Liver (tissue), 9 donors: ENCODE data around the gene MAN2C1. TPM values are rescaled to one million over a fixed set of nuclear protein-coding genes. Genes with fewer than 3 reads are reported as not detected.

Experiments
- DNase-seq: peaks from one replicate; pipeline ENCODE4 v3.0.0-alpha.2; 2017; ENCODE audit warnings: low spot score
- H3K27ac ChIP-seq, 2 donors: one replicate each; pipeline ENCODE4 v1.7.0; 2013; ENCODE audit warnings: inconsistent platforms in 2 of 2, low read length in 2 of 2, control low read depth in 1 of 2, low read depth in 1 of 2, mild to moderate bottlenecking in 1 of 2
- H3K27me3 ChIP-seq, 4 donors: one replicate each; pipeline versions ENCODE4 v1.6.1 to v1.7.0; 2013; ENCODE audit warnings: low read length in 3 of 4, inconsistent platforms in 1 of 4, mild to moderate bottlenecking in 1 of 4, moderate library complexity in 1 of 4; ENCODE audit not compliant: control insufficient read depth in 4 of 4, insufficient read depth in 4 of 4
- H3K36me3 ChIP-seq, 4 donors: one replicate each; pipeline versions ENCODE4 v1.6.1 to v1.7.0; 2013; ENCODE audit warnings: low read length in 3 of 4, mild to moderate bottlenecking in 3 of 4, low read depth in 1 of 4, moderate library complexity in 1 of 4; ENCODE audit not compliant: control insufficient read depth in 4 of 4, insufficient read depth in 3 of 4
- H3K4me1 ChIP-seq, 4 donors: one replicate each; pipeline versions ENCODE4 v1.6.1 to v1.7.0; 2013; ENCODE audit warnings: low read length in 3 of 4, mild to moderate bottlenecking in 3 of 4, moderate library complexity in 1 of 4; ENCODE audit not compliant: control insufficient read depth in 4 of 4, insufficient read depth in 4 of 4
- H3K4me3 ChIP-seq, 3 donors: one replicate each; pipeline versions ENCODE4 v1.6.1 to v1.7.0; 2013; ENCODE audit warnings: low read length in 3 of 3, control low read depth in 1 of 3, low read depth in 1 of 3, mild to moderate bottlenecking in 1 of 3
- H3K9ac ChIP-seq, 2 donors: one replicate each; pipeline ENCODE4 v1.7.0; 2013; ENCODE audit warnings: low read length in 2 of 2, mild to moderate bottlenecking in 2 of 2, moderate library complexity in 2 of 2, control low read depth in 1 of 2, low read depth in 1 of 2
- H3K9me3 ChIP-seq, 4 donors: one replicate each; pipeline versions ENCODE4 v1.6.1 to v1.7.0; 2013; ENCODE audit warnings: low read length in 3 of 4; ENCODE audit not compliant: control insufficient read depth in 4 of 4
- EGR1 ChIP-seq, 2 donors: IDR thresholded peaks; 2 replicates each; pipeline ENCODE4 v1.6.1; 2016 to 2018; ENCODE audit warnings: antibody characterized with exemption in 2 of 2, low read depth in 2 of 2
- FOXA1 ChIP-seq: IDR thresholded peaks from 2 replicates; pipeline ENCODE4 v1.6.1; 2016; ENCODE audit warnings: antibody characterized with exemption
- FOXA2 ChIP-seq: IDR thresholded peaks from 2 replicates; pipeline ENCODE4 v1.6.1; 2016; ENCODE audit warnings: antibody characterized with exemption
- GABPA ChIP-seq, 2 donors: IDR thresholded peaks in 1 of 2; conservative IDR thresholded peaks in 1 of 2; 2 replicates each; pipeline ENCODE4 v1.6.1; 2016; ENCODE audit warnings: antibody characterized with exemption in 2 of 2, mild to moderate bottlenecking in 1 of 2, moderate library complexity in 1 of 2
- HNF4A ChIP-seq, 2 donors: conservative IDR thresholded peaks; 2 replicates each; pipeline ENCODE4 v1.6.1; 2016; ENCODE audit warnings: antibody characterized with exemption in 2 of 2, mild to moderate bottlenecking in 2 of 2
- HNF4G ChIP-seq: IDR thresholded peaks from 2 replicates; pipeline ENCODE4 v1.6.1; 2016; ENCODE audit warnings: antibody characterized with exemption
- JUND ChIP-seq, 2 donors: IDR thresholded peaks; 2 replicates each; pipeline ENCODE4 v1.6.1; 2016; ENCODE audit warnings: antibody characterized with exemption in 2 of 2
- NR2F2 ChIP-seq: IDR thresholded peaks from 2 replicates; pipeline ENCODE4 v1.6.1; 2016; ENCODE audit warnings: antibody characterized with exemption
- RAD21 ChIP-seq, 2 donors: IDR thresholded peaks; 2 replicates each; pipeline ENCODE4 v1.6.1; 2016; ENCODE audit warnings: antibody characterized with exemption in 2 of 2, mild to moderate bottlenecking in 2 of 2
- RXRA ChIP-seq, 2 donors: IDR thresholded peaks; 2 replicates each; pipeline ENCODE4 v1.6.1; 2017 to 2018; ENCODE audit warnings: antibody characterized with exemption in 2 of 2, mild to moderate bottlenecking in 1 of 2
- SP1 ChIP-seq: IDR thresholded peaks from 2 replicates; pipeline ENCODE4 v1.6.1; 2018; ENCODE audit warnings: antibody characterized with exemption, mild to moderate bottlenecking
- TAF1 ChIP-seq: conservative IDR thresholded peaks from 2 replicates; pipeline ENCODE4 v1.6.1; 2016; ENCODE audit warnings: antibody characterized with exemption, mild to moderate bottlenecking
- YY1 ChIP-seq: IDR thresholded peaks from 2 replicates; pipeline ENCODE4 v1.6.1; 2016; ENCODE audit warnings: antibody characterized with exemption, mild to moderate bottlenecking
- ZBTB33 ChIP-seq: IDR thresholded peaks from 2 replicates; pipeline ENCODE4 v1.6.1; 2016; ENCODE audit warnings: antibody characterized with exemption
- WGBS: extraction: QIAGEN DNeasy Blood & Tissue Kit; methylation state at CpG from one replicate; pipeline ENCODE4 v1.1.7; 2013; 5-methylcytosine and 5-hydroxymethylcytosine counted together
- polyA plus RNA-seq, 2 donors: library from polyadenylated mRNA; stranded (reverse) in 1 of 2; unstranded in 1 of 2; fragments of 200-250 nt in 1 of 2; fragments of >200 nt in 1 of 2; fragmentation: Nextera tagmentation in 1 of 2; extraction: Ambion mirVana in 1 of 2; gene quantifications; one replicate each; pipeline versions ENCODE4 v1.2.1 to v1.2.3, GENCODE V29; 2013 to 2015
- total RNA-seq, 2 donors: library from RNA; depleted of rRNA; stranded (reverse); fragments of >200 nt; gene quantifications; one replicate each; pipeline ENCODE4 v1.2.3, GENCODE V29; 2014
- TF ChIP-seq, protein P1 (sequence below): IDR thresholded peaks from 2 replicates; pipeline ENCODE4 v1.6.1; 2016; ENCODE audit warnings: antibody characterized with exemption
- TF ChIP-seq, protein P2 (sequence below): IDR thresholded peaks from 2 replicates; pipeline ENCODE4 v1.6.1; 2016; ENCODE audit warnings: antibody characterized with exemption
- TF ChIP-seq, protein P3 (sequence below): IDR thresholded peaks from 2 replicates; pipeline ENCODE4 v1.6.1; 2016; ENCODE audit warnings: antibody characterized with exemption, mild to moderate bottlenecking
- TF ChIP-seq, protein P4 (sequence below): fragments of 150-350 bp; IDR thresholded peaks from 2 replicates; pipeline ENCODE4 v1.5.1; 2017; ENCODE audit warnings: improper control_type of control experiment, low read depth, low read length; ENCODE audit not compliant: missing input control
- donor health status: healthy.
- donor health status: healthy.
- donor health status: healthy.
- donor health status: healthy.
- donor health status: healthy.

The MAN2C1 gene
- total and polyA plus RNA-seq, 4 donors: 44.3 to 143 (median 59.6) TPM

GRCh38 chr15:75342221-75342620 lies 26.2 kb downstream of the MAN2C1 start:
- Histone ChIP-seq H3K36me3 (peaks cover 0 to 10% (median 4%) of the 10 kb centered on the region in 4 donors), H3K27ac (no peak overlapping the region), H3K9ac (no peak overlapping the region), H3K4me3 (no peak overlapping the region), H3K27me3 (no peaks in the 10 kb centered on the region), H3K4me1 (peaks cover 0 to 10% (median 5%) of the 10 kb centered on the region in 4 donors), H3K9me3 (no peaks in the 10 kb centered on the region)
- no peak for DNase-seq
- WGBS: 92% methylated on average over 6 of the region's 6 CpGs
- TF ChIP-seq, protein P1, sequence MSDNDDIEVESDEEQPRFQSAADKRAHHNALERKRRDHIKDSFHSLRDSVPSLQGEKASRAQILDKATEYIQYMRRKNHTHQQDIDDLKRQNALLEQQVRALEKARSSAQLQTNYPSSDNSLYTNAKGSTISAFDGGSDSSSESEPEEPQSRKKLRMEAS: no peak
- TF ChIP-seq YY1 (no peak), HNF4A (conservative IDR thresholded peaks at IDR 0.05) (no peak), JUND (IDR thresholded peaks at IDR 0.05) (no peak), EGR1 (IDR thresholded peaks at IDR 0.05; ENCODE audit: low read depth in 2 of 2) (no peak), HNF4G (no peak), RXRA (IDR thresholded peaks at IDR 0.05) (no peak), ZBTB33 (no peak), FOXA2 (no peak), GABPA (IDR thresholded peaks at IDR 0.05 in 1 of 2, conservative IDR thresholded peaks at IDR 0.05 in 1 of 2) (no peak), TAF1 (no peak)
- TF ChIP-seq, protein P2, sequence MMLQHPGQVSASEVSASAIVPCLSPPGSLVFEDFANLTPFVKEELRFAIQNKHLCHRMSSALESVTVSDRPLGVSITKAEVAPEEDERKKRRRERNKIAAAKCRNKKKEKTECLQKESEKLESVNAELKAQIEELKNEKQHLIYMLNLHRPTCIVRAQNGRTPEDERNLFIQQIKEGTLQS: no peak

DNA sequence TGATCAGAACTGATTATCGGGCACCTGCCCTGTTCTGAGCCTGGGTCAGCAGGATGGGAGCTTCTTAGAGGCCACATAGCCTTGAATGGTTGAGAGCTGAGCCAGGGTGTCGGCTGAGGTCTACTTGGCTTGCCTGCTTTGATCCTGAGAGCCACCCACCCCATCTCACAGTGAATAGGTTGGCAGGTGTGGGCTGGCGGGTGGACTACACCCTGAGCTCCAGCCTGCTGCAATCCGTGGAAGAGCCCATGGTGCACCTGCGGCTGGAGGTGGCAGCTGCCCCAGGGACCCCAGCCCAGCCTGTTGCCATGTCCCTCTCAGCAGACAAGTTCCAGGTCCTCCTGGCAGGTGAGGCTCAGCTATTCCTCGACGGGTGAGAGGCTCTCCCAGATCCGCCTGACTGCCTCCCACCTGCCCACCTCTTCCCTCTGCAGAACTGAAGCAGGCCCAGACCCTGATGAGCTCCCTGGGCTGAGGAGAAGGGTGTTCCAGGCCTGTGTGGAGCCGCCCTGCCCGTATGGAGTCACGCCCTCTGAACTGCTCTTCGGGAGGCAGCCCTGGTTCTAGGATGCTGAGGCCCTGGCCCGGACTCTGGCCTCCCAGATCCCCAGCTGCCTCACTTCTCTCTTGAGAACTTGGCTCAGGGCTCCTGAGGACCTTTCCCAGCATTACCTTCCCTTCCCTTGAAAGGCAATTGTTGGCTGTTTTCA lies 28.7 kb downstream of the MAN2C1 start:
- peaks cover 0 to 18% (median 15%) of the 10 kb centered on the region in 4 donors for H3K4me1 ChIP-seq
- no peak for TF ChIP-seq SP1
- no peak for TF ChIP-seq FOXA2
- TF ChIP-seq, protein P3, sequence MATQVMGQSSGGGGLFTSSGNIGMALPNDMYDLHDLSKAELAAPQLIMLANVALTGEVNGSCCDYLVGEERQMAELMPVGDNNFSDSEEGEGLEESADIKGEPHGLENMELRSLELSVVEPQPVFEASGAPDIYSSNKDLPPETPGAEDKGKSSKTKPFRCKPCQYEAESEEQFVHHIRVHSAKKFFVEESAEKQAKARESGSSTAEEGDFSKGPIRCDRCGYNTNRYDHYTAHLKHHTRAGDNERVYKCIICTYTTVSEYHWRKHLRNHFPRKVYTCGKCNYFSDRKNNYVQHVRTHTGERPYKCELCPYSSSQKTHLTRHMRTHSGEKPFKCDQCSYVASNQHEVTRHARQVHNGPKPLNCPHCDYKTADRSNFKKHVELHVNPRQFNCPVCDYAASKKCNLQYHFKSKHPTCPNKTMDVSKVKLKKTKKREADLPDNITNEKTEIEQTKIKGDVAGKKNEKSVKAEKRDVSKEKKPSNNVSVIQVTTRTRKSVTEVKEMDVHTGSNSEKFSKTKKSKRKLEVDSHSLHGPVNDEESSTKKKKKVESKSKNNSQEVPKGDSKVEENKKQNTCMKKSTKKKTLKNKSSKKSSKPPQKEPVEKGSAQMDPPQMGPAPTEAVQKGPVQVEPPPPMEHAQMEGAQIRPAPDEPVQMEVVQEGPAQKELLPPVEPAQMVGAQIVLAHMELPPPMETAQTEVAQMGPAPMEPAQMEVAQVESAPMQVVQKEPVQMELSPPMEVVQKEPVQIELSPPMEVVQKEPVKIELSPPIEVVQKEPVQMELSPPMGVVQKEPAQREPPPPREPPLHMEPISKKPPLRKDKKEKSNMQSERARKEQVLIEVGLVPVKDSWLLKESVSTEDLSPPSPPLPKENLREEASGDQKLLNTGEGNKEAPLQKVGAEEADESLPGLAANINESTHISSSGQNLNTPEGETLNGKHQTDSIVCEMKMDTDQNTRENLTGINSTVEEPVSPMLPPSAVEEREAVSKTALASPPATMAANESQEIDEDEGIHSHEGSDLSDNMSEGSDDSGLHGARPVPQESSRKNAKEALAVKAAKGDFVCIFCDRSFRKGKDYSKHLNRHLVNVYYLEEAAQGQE: no peak
- TF ChIP-seq RAD21 (IDR thresholded peaks at IDR 0.05): no peak
- TF ChIP-seq GABPA (IDR thresholded peaks at IDR 0.05 in 1 of 2, conservative IDR thresholded peaks at IDR 0.05 in 1 of 2): no peak
- TF ChIP-seq NR2F2: no peak
- no peak for TF ChIP-seq EGR1 (IDR thresholded peaks at IDR 0.05; ENCODE audit: low read depth in 2 of 2)
- no peak for TF ChIP-seq TAF1
- TF ChIP-seq HNF4A (conservative IDR thresholded peaks at IDR 0.05): no peak
- no peak for TF ChIP-seq ZBTB33
- TF ChIP-seq, protein P4, sequence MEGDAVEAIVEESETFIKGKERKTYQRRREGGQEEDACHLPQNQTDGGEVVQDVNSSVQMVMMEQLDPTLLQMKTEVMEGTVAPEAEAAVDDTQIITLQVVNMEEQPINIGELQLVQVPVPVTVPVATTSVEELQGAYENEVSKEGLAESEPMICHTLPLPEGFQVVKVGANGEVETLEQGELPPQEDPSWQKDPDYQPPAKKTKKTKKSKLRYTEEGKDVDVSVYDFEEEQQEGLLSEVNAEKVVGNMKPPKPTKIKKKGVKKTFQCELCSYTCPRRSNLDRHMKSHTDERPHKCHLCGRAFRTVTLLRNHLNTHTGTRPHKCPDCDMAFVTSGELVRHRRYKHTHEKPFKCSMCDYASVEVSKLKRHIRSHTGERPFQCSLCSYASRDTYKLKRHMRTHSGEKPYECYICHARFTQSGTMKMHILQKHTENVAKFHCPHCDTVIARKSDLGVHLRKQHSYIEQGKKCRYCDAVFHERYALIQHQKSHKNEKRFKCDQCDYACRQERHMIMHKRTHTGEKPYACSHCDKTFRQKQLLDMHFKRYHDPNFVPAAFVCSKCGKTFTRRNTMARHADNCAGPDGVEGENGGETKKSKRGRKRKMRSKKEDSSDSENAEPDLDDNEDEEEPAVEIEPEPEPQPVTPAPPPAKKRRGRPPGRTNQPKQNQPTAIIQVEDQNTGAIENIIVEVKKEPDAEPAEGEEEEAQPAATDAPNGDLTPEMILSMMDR: no peak
- TF ChIP-seq, protein P1: no peak
- TF ChIP-seq HNF4G: no peak
- TF ChIP-seq YY1: no peak
- TF ChIP-seq JUND (IDR thresholded peaks at IDR 0.05): no peak
- TF ChIP-seq FOXA1: no peak
- H3K4me3 ChIP-seq: no peak overlapping the region
- no peaks in the 10 kb centered on the region for H3K9me3 ChIP-seq
- H3K9ac ChIP-seq: no peak overlapping the region
- no peak overlapping the region for H3K27ac ChIP-seq
- H3K36me3 ChIP-seq: peaks cover 0 to 10% (median 4%) of the 10 kb centered on the region in 4 donors
- no peaks in the 10 kb centered on the region for H3K27me3 ChIP-seq
- WGBS: 96% methylated on average over 13 of the region's 13 CpGs
- no peak for DNase-seq
